GM23338 (cell line): ENCODE measurements around the gene TTC31. TPM values are rescaled to one million over a fixed set of nuclear protein-coding genes. Genes with fewer than 3 reads are reported as not detected.
A peak's percentile ranks its signal among the peaks of the same experiment; 100 is the strongest.

Experiments
- ATAC-seq: fragments of 200-7000 bp; cut with Tn5 transposase; 3 replicates; pipeline ENCODE4 v1.9.1; 2020
- DNase-seq: peaks from one replicate; pipeline ENCODE4 v3.0.0-alpha.2; 2015; ENCODE audit warnings: low spot score
- H2AFZ ChIP-seq: fragments of 200-600 bp; sonication (generic); 2 replicates; pipeline ENCODE4 v1.8.0; 2016; ENCODE audit warnings: antibody characterized with exemption, mild to moderate bottlenecking, moderate library complexity
- H3F3A ChIP-seq: fragments of 200-600 bp; sonication (generic); replicated peaks from 2 replicates; pipeline ENCODE4 v1.8.0; 2017; ENCODE audit warnings: antibody characterized with exemption, mixed run types, low read depth
- H3K27ac ChIP-seq: fragments of 200-600 bp; sonication (generic); 2 replicates; pipeline ENCODE4 v1.6.1; 2016; ENCODE audit warnings: low read depth
- H3K27me3 ChIP-seq: fragments of 200-600 bp; sonication (generic); 2 replicates; pipeline ENCODE4 v1.8.0; 2016; ENCODE audit warnings: mild to moderate bottlenecking, mixed run types, moderate library complexity; ENCODE audit not compliant: insufficient read depth
- H3K36me3 ChIP-seq: fragments of 200-600 bp; sonication (generic); 2 replicates; pipeline ENCODE4 v1.8.0; 2016; ENCODE audit warnings: mild to moderate bottlenecking; ENCODE audit not compliant: insufficient read depth
- H3K4me1 ChIP-seq: fragments of 200-600 bp; sonication (generic); 2 replicates; pipeline ENCODE4 v1.8.0; 2016; ENCODE audit warnings: mild to moderate bottlenecking, moderate library complexity; ENCODE audit not compliant: insufficient read depth
- H3K4me2 ChIP-seq: fragments of 200-600 bp; sonication (generic); 2 replicates; pipeline ENCODE4 v1.7.1; 2017; ENCODE audit warnings: mixed run types
- H3K4me3 ChIP-seq: fragments of 200-600 bp; sonication (generic); 2 replicates; pipeline ENCODE4 v1.6.1; 2016; ENCODE audit warnings: mixed run types
- H3K79me2 ChIP-seq: fragments of 200-600 bp; sonication (generic); replicated peaks from 2 replicates; pipeline ENCODE4 v1.8.0; 2017; ENCODE audit warnings: mild to moderate bottlenecking; ENCODE audit not compliant: insufficient read depth
- H3K9me2 ChIP-seq: fragments of 200-600 bp; sonication (generic); 2 replicates; pipeline ENCODE4 v1.8.0; 2017; ENCODE audit not compliant: insufficient read depth
- H4K20me1 ChIP-seq: fragments of 200-600 bp; sonication (generic); replicated peaks from 2 replicates; pipeline ENCODE4 v1.8.0; 2017; ENCODE audit warnings: mild to moderate bottlenecking; ENCODE audit not compliant: insufficient read depth
- H3K27ac Mint-ChIP-seq: 2 replicates; pipeline ENCODE4 v1.8.0; 2020; ENCODE audit warnings: inconsistent platforms, mild to moderate bottlenecking, moderate library complexity, mixed read lengths
- H3K27me3 Mint-ChIP-seq: 3 replicates; pipeline ENCODE4 v1.8.0; 2022; ENCODE audit warnings: low read depth, mild to moderate bottlenecking, moderate library complexity, mixed read lengths, inconsistent platforms; ENCODE audit not compliant: insufficient read depth, poor library complexity
- H3K36me3 Mint-ChIP-seq: 3 replicates; pipeline ENCODE4 v1.8.0; 2021; ENCODE audit warnings: low read depth, mild to moderate bottlenecking, inconsistent platforms, moderate library complexity, mixed read lengths
- H3K4me1 Mint-ChIP-seq: 3 replicates; pipeline ENCODE4 v1.8.0; 2020; ENCODE audit warnings: mild to moderate bottlenecking, inconsistent platforms, mixed read lengths
- H3K4me3 Mint-ChIP-seq: 3 replicates; pipeline ENCODE4 v1.8.0; 2021; ENCODE audit warnings: moderate library complexity, mild to moderate bottlenecking, inconsistent platforms, mixed read lengths
- H3K9me3 Mint-ChIP-seq: 3 replicates; pipeline ENCODE4 v1.8.0; 2020; ENCODE audit warnings: moderate library complexity, mild to moderate bottlenecking, inconsistent platforms, mixed read lengths
- CREB1 ChIP-seq: fragments of 250-450 bp; sonication (Bioruptor Pico); IDR thresholded peaks from 2 replicates; pipeline ENCODE4 v1.5.0; 2020; ENCODE audit warnings: low read depth, mild to moderate bottlenecking, moderate library complexity
- EZH2 ChIP-seq: fragments of 200-600 bp; sonication (generic); IDR thresholded peaks from one replicate; pipeline ENCODE4 v1.8.0; 2017; ENCODE audit warnings: antibody characterized with exemption, mild to moderate bottlenecking, low read depth; ENCODE audit not compliant: unreplicated experiment
- EZH2phosphoT487 ChIP-seq: fragments of 200-600 bp; sonication (generic); IDR thresholded peaks from one replicate; pipeline ENCODE4 v1.8.1; 2018; ENCODE audit warnings: antibody characterized with exemption; ENCODE audit not compliant: unreplicated experiment
- JUNB ChIP-seq: IDR thresholded peaks from one replicate; pipeline ENCODE4 v1.6.1; 2016; ENCODE audit warnings: antibody characterized with exemption; ENCODE audit not compliant: unreplicated experiment
- NANOG ChIP-seq: IDR thresholded peaks from 2 replicates; pipeline ENCODE4 v1.6.1; 2016; ENCODE audit warnings: antibody characterized with exemption, borderline replicate concordance
- STAT1 ChIP-seq: IDR thresholded peaks from one replicate; pipeline ENCODE4 v1.6.1; 2016; ENCODE audit warnings: antibody characterized with exemption; ENCODE audit not compliant: unreplicated experiment
- polyA plus RNA-seq: library from polyadenylated mRNA; unstranded; fragments of >200 nt; fragmentation: Nextera tagmentation; extraction: Ambion mirVana; gene quantifications from 2 replicates; pipeline ENCODE4 v1.2.1, GENCODE V29; 2016
- total RNA-seq: library from RNA; depleted of rRNA; stranded (reverse); fragments of >200 nt; shearing (Covaris generic); gene quantifications from 2 replicates; pipeline ENCODE4 v1.2.3, GENCODE V29; 2014
- TF ChIP-seq, protein P1 (sequence below): fragments of 250-450 bp; sonication (Bioruptor Pico); IDR thresholded peaks from 2 replicates; pipeline ENCODE4 v1.5.0; 2020; ENCODE audit warnings: mild to moderate bottlenecking, moderate library complexity
- TF ChIP-seq, protein P2 (sequence below): IDR thresholded peaks from one replicate; pipeline ENCODE4 v1.6.1; 2018; ENCODE audit warnings: antibody characterized with exemption; ENCODE audit not compliant: unreplicated experiment

The TTC31 gene
- total and polyA plus RNA-seq, 2 experiments from 2014 or later = 15.8 to 29.2 TPM

- Mint-ChIP-seq H3K36me3 (peaks cover 16% of the 10 kb centered on the region), H3K27ac (no peak overlapping the region), H3K4me3 (peak overlapping the region; percentile 77; the same call in 1 of the 3 replicates), H3K4me1 (peaks cover 54% of the 10 kb centered on the region), H3K27me3 (peaks cover 100% of the 10 kb centered on the region), H3K9me3 (no peaks in the 10 kb centered on the region)
- DNase-seq (peak; percentile 51), ATAC-seq (no peak)
- peaks cover 100% of the 10 kb centered on the region for H3K27me3 ChIP-seq
- peak overlapping the region; percentile 95; the same call in 1 of the 2 replicates for H3K4me2 ChIP-seq
- H2AFZ ChIP-seq = no peak overlapping the region
- no peak overlapping the region for H3K27ac ChIP-seq
- H3F3A ChIP-seq = peaks cover 48% of the 10 kb centered on the region
- no peaks in the 10 kb centered on the region for H3K9me2 ChIP-seq
- no peaks in the 10 kb centered on the region for H3K79me2 ChIP-seq
- peaks cover 6% of the 10 kb centered on the region; the same call in 1 of the 2 replicates for H3K36me3 ChIP-seq
- peaks cover 11% of the 10 kb centered on the region for H4K20me1 ChIP-seq
- TF ChIP-seq CREB1 (no peak), NANOG (no peak), JUNB (no peak), EZH2 (no peak)
- H3K4me1 ChIP-seq = peaks cover 51% of the 10 kb centered on the region
- peak overlapping the region; percentile 69; the same call in 1 of the 2 replicates for H3K4me3 ChIP-seq
Measured at GRCh38 chr2:74500578-74500946, 17.7 kb downstream of the TTC31 start.

DNA sequence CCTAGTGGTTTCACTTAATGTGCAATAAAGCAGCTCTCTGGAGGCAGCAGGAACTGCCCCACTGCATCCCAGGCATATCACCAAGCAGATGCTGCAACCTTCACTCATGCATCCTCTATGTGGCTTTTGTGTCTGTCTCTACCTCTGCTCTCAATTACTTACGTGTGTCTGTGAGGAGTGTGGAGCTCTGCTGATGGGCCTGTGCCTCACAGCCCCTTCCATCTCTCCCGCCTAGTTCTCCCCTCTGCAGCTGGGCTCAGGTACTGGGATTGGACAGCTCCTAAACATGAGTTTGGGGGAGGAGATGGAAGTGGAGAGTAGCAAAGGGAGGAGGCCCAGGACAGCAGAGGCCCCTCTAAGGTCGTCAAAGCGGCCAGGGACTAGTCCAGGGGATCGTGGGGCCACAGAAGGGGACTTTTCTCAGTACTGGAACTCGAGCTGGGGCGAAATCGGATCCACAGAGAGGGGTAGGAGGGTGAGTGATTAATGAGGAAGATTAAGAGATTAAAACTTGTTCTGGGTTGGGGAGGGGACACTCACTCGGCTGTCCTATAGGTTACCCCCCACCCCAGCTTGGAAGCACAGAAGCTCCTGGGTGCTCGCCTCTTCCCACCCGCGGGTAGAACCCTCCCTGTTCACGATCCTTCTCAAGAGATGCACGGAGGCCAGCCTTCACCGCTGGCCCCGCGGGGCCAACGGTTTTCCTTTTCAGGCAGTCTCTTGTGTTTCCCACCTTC, 18.6 kb downstream of the TTC31 start:
- Histone ChIP-seq H3K4me2 (peak overlapping the region; percentile 95), H3K9me2 (no peaks in the 10 kb centered on the region), H3K27me3 (peaks cover 100% of the 10 kb centered on the region), H2AFZ (peak overlapping the region; percentile 96; the same call in 1 of the 2 replicates), H3K36me3 (peaks cover 7% of the 10 kb centered on the region; the same call in 1 of the 2 replicates), H3K4me1 (peaks cover 52% of the 10 kb centered on the region), H3K4me3 (peak overlapping the region; percentile 71), H3F3A (peaks cover 43% of the 10 kb centered on the region), H3K79me2 (peaks cover 5% of the 10 kb centered on the region), H3K27ac (no peak overlapping the region), H4K20me1 (peaks cover 11% of the 10 kb centered on the region)
- Mint-ChIP-seq H3K27me3 (peaks cover 99% of the 10 kb centered on the region), H3K4me3 (peak overlapping the region; percentile 86), H3K36me3 (peaks cover 22% of the 10 kb centered on the region), H3K4me1 (peaks cover 55% of the 10 kb centered on the region), H3K27ac (no peak overlapping the region), H3K9me3 (no peaks in the 10 kb centered on the region)
- DNase-seq (peak; percentile 55), ATAC-seq (no peak)
- TF ChIP-seq CREB1 (no peak), STAT1 (no peak), EZH2phosphoT487 (no peak), EZH2 (peak; percentile 83)
- TF ChIP-seq, protein P1, sequence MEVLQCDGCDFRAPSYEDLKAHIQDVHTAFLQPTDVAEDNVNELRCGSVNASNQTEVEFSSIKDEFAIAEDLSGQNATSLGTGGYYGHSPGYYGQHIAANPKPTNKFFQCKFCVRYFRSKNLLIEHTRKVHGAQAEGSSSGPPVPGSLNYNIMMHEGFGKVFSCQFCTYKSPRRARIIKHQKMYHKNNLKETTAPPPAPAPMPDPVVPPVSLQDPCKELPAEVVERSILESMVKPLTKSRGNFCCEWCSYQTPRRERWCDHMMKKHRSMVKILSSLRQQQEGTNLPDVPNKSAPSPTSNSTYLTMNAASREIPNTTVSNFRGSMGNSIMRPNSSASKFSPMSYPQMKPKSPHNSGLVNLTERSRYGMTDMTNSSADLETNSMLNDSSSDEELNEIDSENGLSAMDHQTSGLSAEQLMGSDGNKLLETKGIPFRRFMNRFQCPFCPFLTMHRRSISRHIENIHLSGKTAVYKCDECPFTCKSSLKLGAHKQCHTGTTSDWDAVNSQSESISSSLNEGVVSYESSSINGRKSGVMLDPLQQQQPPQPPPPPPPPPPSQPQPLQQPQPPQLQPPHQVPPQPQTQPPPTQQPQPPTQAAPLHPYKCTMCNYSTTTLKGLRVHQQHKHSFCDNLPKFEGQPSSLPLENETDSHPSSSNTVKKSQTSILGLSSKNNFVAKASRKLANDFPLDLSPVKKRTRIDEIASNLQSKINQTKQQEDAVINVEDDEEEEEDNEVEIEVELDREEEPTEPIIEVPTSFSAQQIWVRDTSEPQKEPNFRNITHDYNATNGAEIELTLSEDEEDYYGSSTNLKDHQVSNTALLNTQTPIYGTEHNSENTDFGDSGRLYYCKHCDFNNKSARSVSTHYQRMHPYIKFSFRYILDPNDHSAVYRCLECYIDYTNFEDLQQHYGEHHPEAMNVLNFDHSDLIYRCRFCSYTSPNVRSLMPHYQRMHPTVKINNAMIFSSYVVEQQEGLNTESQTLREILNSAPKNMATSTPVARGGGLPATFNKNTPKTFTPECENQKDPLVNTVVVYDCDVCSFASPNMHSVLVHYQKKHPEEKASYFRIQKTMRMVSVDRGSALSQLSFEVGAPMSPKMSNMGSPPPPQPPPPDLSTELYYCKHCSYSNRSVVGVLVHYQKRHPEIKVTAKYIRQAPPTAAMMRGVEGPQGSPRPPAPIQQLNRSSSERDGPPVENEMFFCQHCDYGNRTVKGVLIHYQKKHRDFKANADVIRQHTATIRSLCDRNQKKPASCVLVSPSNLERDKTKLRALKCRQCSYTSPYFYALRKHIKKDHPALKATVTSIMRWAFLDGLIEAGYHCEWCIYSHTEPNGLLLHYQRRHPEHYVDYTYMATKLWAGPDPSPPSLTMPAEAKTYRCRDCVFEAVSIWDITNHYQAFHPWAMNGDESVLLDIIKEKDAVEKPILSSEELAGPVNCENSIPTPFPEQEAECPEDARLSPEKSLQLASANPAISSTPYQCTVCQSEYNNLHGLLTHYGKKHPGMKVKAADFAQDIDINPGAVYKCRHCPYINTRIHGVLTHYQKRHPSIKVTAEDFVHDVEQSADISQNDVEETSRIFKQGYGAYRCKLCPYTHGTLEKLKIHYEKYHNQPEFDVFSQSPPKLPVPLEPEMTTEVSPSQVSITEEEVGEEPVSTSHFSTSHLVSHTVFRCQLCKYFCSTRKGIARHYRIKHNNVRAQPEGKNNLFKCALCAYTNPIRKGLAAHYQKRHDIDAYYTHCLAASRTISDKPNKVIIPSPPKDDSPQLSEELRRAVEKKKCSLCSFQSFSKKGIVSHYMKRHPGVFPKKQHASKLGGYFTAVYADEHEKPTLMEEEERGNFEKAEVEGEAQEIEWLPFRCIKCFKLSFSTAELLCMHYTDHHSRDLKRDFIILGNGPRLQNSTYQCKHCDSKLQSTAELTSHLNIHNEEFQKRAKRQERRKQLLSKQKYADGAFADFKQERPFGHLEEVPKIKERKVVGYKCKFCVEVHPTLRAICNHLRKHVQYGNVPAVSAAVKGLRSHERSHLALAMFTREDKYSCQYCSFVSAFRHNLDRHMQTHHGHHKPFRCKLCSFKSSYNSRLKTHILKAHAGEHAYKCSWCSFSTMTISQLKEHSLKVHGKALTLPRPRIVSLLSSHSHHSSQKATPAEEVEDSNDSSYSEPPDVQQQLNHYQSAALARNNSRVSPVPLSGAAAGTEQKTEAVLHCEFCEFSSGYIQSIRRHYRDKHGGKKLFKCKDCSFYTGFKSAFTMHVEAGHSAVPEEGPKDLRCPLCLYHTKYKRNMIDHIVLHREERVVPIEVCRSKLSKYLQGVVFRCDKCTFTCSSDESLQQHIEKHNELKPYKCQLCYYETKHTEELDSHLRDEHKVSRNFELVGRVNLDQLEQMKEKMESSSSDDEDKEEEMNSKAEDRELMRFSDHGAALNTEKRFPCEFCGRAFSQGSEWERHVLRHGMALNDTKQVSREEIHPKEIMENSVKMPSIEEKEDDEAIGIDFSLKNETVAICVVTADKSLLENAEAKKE (CRISPR knock-in tag) = no peak
- TF ChIP-seq, protein P2, sequence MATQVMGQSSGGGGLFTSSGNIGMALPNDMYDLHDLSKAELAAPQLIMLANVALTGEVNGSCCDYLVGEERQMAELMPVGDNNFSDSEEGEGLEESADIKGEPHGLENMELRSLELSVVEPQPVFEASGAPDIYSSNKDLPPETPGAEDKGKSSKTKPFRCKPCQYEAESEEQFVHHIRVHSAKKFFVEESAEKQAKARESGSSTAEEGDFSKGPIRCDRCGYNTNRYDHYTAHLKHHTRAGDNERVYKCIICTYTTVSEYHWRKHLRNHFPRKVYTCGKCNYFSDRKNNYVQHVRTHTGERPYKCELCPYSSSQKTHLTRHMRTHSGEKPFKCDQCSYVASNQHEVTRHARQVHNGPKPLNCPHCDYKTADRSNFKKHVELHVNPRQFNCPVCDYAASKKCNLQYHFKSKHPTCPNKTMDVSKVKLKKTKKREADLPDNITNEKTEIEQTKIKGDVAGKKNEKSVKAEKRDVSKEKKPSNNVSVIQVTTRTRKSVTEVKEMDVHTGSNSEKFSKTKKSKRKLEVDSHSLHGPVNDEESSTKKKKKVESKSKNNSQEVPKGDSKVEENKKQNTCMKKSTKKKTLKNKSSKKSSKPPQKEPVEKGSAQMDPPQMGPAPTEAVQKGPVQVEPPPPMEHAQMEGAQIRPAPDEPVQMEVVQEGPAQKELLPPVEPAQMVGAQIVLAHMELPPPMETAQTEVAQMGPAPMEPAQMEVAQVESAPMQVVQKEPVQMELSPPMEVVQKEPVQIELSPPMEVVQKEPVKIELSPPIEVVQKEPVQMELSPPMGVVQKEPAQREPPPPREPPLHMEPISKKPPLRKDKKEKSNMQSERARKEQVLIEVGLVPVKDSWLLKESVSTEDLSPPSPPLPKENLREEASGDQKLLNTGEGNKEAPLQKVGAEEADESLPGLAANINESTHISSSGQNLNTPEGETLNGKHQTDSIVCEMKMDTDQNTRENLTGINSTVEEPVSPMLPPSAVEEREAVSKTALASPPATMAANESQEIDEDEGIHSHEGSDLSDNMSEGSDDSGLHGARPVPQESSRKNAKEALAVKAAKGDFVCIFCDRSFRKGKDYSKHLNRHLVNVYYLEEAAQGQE = peak; percentile 52
